Esophagus squamous epithelium (tissue), 5 donors: ENCODE measurements around the gene TRAF3. TPM values are rescaled to one million over a fixed set of nuclear protein-coding genes. Genes with fewer than 3 reads are reported as not detected.
A peak's percentile ranks its signal among the peaks of the same experiment; 100 is the strongest.

Experiments used
- DNase-seq: peaks from one replicate; lab custom pipeline; 2025; lab: John Stamatoyannopoulos, UW
- H3K27ac ChIP-seq, 4 donors: fragments of 200-600 bp; sonication (generic); one replicate each; pipeline ENCODE4 v1.5.1; 2016 to 2019; ENCODE audit warnings: mild to moderate bottlenecking in 1 of 4
- H3K27me3 ChIP-seq, 4 donors: fragments of 200-600 bp; sonication (generic); 1 replicate in 3 of 4; 2 replicates in 1 of 4; pipeline versions ENCODE4 v1.5.1 to v1.6.0; 2017 to 2021; ENCODE audit warnings: antibody characterized with exemption in 1 of 4
- H3K36me3 ChIP-seq, 3 donors: fragments of 200-600 bp; sonication (generic); one replicate each; pipeline ENCODE4 v1.5.1; 2016 to 2019
- H3K4me1 ChIP-seq, 3 donors: fragments of 200-600 bp; sonication (generic); one replicate each; pipeline ENCODE4 v1.5.1; 2017 to 2019
- H3K4me3 ChIP-seq, 4 donors: fragments of 200-600 bp; sonication (generic); 1 replicate in 3 of 4; 2 replicates in 1 of 4; pipeline ENCODE4 v1.5.1; 2016 to 2019; ENCODE audit warnings: mild to moderate bottlenecking in 2 of 4, moderate library complexity in 1 of 4
- H3K9me3 ChIP-seq, 3 donors: fragments of 200-600 bp; sonication (generic); one replicate each; pipeline ENCODE4 v1.5.1; 2016 to 2019
- POLR2A ChIP-seq, 4 donors: fragments of 450-650 bp; IDR thresholded peaks; one replicate each; pipeline ENCODE4 v1.6.1; 2017; ENCODE audit warnings: antibody characterized with exemption in 4 of 4, mild to moderate bottlenecking in 4 of 4, moderate library complexity in 3 of 4
- WGBS, 2 donors: methylation state at CpG; one replicate each; pipeline ENCODE4 v1.1.5; 2018; 5-methylcytosine and 5-hydroxymethylcytosine counted together
- intact Hi-C: fragments of 100-400 bp; cut with DNase I; formaldehyde crosslinking; loops from one replicate; pipeline ENCODE4 v1.15.0; 2022
- total RNA-seq, 4 donors: library from RNA; depleted of rRNA; stranded (reverse); fragments of >200 nt; gene quantifications; one replicate each; pipeline ENCODE4 v1.1.0, GENCODE V29; 2016
- TF ChIP-seq, protein P1 (sequence below), 6 experiments: fragments of 450-650 bp in 4 of 6; fragments of 200-600 bp in 2 of 6; sonication (generic) in 2 of 6; IDR thresholded peaks; one replicate each; pipeline ENCODE4 v1.5.1; 2016 to 2019; ENCODE audit warnings: antibody characterized with exemption in 6 of 6, mild to moderate bottlenecking in 4 of 6, moderate library complexity in 4 of 6
- donor health status: DM: yes; HTN: yes; CAD: no.

Gene TRAF3
- total RNA-seq, 4 donors from 2014 or later: 11.2 to 19.3 (median 13.2) TPM

DNA sequence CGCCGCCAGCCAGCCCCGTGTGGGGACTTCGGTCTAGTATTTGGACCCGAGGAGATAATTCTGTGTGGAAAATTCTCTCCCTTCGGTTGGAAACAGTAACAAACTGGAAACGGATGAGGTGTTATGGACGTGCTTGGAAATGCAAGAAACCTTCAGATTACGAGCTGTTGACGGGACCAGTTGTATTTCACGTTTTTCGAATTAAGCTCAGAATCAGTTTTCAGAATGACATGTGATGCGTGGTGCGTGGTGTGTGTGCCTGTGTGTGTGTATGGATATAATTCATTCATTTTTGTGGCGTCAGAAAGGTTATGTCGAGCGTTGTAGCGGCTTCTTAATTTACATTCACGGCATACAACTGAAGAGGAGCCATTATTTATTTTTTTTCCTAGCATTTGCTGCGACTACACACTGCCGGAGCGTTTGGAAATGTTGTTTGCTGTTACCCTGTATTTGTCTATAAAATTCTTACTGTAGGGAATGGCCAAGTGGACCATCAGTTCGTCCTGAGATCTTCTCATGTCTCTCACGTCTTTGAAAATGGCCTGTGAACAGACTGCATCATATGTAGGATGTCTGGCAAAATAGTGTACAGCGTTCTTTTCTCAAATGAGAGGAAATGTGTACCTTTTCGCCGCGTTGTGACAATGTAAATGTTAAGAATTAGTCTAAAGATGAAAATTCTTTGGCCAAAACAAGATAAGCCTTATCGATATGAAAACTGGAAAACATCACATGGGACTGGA is 1.3 kb downstream of the TRAF3 start:
- H3K36me3 ChIP-seq: no peaks in the 10 kb centered on the region
- H3K4me1 ChIP-seq: peaks cover 9 to 55% (median 17%) of the 10 kb centered on the region in 3 donors
- H3K9me3 ChIP-seq: no peaks in the 10 kb centered on the region
- TF ChIP-seq, protein P1, sequence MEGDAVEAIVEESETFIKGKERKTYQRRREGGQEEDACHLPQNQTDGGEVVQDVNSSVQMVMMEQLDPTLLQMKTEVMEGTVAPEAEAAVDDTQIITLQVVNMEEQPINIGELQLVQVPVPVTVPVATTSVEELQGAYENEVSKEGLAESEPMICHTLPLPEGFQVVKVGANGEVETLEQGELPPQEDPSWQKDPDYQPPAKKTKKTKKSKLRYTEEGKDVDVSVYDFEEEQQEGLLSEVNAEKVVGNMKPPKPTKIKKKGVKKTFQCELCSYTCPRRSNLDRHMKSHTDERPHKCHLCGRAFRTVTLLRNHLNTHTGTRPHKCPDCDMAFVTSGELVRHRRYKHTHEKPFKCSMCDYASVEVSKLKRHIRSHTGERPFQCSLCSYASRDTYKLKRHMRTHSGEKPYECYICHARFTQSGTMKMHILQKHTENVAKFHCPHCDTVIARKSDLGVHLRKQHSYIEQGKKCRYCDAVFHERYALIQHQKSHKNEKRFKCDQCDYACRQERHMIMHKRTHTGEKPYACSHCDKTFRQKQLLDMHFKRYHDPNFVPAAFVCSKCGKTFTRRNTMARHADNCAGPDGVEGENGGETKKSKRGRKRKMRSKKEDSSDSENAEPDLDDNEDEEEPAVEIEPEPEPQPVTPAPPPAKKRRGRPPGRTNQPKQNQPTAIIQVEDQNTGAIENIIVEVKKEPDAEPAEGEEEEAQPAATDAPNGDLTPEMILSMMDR (IDR thresholded peaks at IDR 0.05): no peak
- TF ChIP-seq POLR2A (IDR thresholded peaks at IDR 0.05): no peak
- peak overlapping the region; percentile 64 to 99 (median 96) for H3K4me3 ChIP-seq
- intact Hi-C loops: no loop called here
- WGBS, 2 donors: 10 to 14% methylated on average over 21 to 25 of the region's 29 CpGs
- peak overlapping the region; percentile 72 to 93 (median 90) for H3K27ac ChIP-seq
- H3K27me3 ChIP-seq: no peaks in the 10 kb centered on the region
- DNase-seq: no peak

DNA sequence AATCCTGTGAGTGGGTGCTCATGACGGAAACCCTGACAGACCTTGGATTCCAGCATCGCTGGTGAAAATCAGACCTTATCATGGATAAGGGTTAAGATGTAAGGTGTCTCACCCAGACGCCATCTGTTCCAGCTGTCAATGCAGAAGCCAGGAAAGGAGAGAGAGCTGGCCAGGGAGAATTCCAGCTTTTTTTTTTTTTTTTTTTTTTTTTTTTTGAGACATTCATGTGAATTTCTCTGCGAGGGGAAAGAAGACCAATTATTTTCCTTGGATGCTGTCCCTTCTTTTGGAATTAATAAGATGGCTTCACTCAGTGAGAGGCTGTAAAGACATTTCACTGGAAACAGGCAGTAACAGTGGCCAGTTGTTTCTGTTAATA is 1.8 kb downstream of the TRAF3 start:
- WGBS, 2 donors: 36 to 38% methylated on average over 4 of the region's 4 CpGs

DNA sequence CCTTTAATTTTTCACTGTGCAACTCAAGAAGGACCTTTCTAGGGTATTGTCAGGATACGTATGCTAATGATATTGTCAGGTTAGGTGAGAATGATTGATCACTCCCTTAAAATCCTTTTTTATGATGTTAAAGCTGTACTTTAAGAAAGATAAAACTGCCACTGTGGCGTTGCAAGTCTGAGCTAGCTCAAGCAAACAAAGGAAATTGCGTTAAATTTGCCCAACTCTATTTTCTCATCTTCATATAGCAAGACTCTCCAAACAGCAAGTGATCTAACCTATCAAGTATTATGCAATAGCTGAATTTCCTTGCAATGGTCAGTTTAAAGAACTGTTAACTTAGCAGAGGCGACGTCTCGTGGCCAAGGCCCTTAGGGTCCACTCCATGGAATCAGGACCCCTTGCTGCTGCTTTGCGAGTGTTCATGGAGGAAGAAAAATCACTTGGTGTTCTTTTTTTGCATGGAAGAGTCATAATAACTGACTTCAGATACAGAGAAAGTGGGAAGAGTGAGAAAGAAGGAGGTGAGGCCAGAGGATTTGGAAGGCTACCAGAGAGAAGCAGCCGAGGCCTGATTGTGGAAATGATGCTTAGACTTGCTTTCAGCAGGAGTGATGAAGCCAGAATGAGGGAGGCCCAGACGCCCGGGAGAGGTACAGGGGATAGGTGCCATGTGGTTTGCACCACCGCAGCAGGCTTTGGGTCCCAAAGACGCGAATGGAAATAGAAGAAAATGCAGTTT is 2.5 kb downstream of the TRAF3 start:
- intact Hi-C loops: no loop called here
- H3K9me3 ChIP-seq: no peaks in the 10 kb centered on the region
- no peak for DNase-seq
- no peak overlapping the region for H3K27ac ChIP-seq
- no peaks in the 10 kb centered on the region for H3K27me3 ChIP-seq
- 38 to 46% methylated on average over 13 of the region's 13 CpGs for WGBS, 2 donors
- peak overlapping the region in 1 of 4 donors; percentile 2 for H3K4me3 ChIP-seq
- no peak for TF ChIP-seq POLR2A (IDR thresholded peaks at IDR 0.05)
- TF ChIP-seq, protein P1 (IDR thresholded peaks at IDR 0.05): no peak
- H3K36me3 ChIP-seq: no peaks in the 10 kb centered on the region
- H3K4me1 ChIP-seq: peaks cover 9 to 53% (median 17%) of the 10 kb centered on the region in 3 donors

More for the DNA sequence above, 1.8 kb downstream of the TRAF3 start:
- no peak for DNase-seq
- H3K9me3 ChIP-seq: no peaks in the 10 kb centered on the region
- H3K4me1 ChIP-seq: peaks cover 9 to 55% (median 17%) of the 10 kb centered on the region in 3 donors
- H3K36me3 ChIP-seq: no peaks in the 10 kb centered on the region
- no peak for TF ChIP-seq POLR2A (IDR thresholded peaks at IDR 0.05)
- TF ChIP-seq, protein P1 (IDR thresholded peaks at IDR 0.05): no peak
- H3K4me3 ChIP-seq: peak overlapping the region in 3 of 4 donors; percentile 95 to 99 (median 96)
- no peaks in the 10 kb centered on the region for H3K27me3 ChIP-seq
- intact Hi-C loops: no loop called here
- peak overlapping the region in 2 of 4 donors; percentile 72 to 93 for H3K27ac ChIP-seq

DNA sequence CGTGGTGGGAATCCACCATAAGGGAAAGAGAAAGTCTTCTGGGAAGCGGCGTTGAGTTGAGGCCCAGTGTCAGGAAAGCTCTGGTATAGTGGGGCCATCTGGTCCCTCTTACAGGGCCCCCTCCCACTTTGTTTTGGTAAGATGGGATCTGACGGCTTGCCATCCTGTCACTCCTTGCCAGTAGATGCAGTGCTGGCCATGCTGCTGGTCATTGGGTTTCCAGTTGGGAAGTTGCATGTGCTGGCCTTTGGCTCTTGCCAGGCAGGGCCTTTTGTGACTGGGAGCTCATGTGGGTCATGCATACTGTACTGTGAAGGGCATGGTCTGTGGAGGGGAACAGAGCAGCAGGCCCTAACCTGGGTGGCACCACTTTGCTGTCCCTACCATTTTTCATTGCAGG is 3.8 kb downstream of the TRAF3 start:
- no peaks in the 10 kb centered on the region for H3K9me3 ChIP-seq
- intact Hi-C loops: no loop called here
- 100% methylated on average over 3 to 4 of the region's 4 CpGs for WGBS, 2 donors
- H3K36me3 ChIP-seq: no peaks in the 10 kb centered on the region
- no peaks in the 10 kb centered on the region for H3K27me3 ChIP-seq
- no peak for DNase-seq
- H3K27ac ChIP-seq: no peak overlapping the region
- no peak overlapping the region for H3K4me3 ChIP-seq
- H3K4me1 ChIP-seq: peaks cover 9 to 50% (median 17%) of the 10 kb centered on the region in 3 donors
- TF ChIP-seq, protein P1 (IDR thresholded peaks at IDR 0.05): no peak
- TF ChIP-seq POLR2A (IDR thresholded peaks at IDR 0.05): no peak

DNA sequence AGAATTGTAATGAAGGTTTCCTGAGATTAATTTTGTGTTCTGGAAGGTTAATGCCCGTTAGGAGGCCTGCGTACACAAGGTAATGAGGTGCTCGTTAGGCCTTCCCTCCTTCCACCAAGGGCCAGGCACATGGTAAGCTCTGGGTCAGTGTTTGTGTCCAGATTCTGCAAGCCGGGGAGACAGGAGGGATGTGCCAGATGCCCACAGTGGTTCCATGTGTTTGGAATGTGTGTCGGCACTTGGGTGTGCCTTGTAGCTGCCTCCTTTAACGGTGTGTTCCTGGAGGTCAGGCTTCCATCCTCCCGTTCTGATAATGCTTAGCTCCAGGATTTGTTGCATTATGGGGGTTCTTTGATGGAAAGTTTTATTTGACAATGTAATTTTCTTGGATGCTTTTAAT is 5.7 kb downstream of the TRAF3 start:
- no peak overlapping the region for H3K4me3 ChIP-seq
- H3K27ac ChIP-seq: no peak overlapping the region
- no peaks in the 10 kb centered on the region for H3K27me3 ChIP-seq
- DNase-seq: no peak
- intact Hi-C loops: no loop called here
- no peaks in the 10 kb centered on the region for H3K36me3 ChIP-seq
- no peaks in the 10 kb centered on the region for H3K9me3 ChIP-seq
- 87 to 91% methylated on average over 7 of the region's 7 CpGs for WGBS, 2 donors
- TF ChIP-seq, protein P1 (IDR thresholded peaks at IDR 0.05): no peak
- no peak for TF ChIP-seq POLR2A (IDR thresholded peaks at IDR 0.05)
- peaks cover 6 to 51% (median 21%) of the 10 kb centered on the region in 3 donors for H3K4me1 ChIP-seq
